Smooth muscle cell of bladder (primary cell): ENCODE data around the gene SPARC. TPM values are rescaled to one million over a fixed set of nuclear protein-coding genes. Genes with fewer than 3 reads are reported as not detected.

ENCODE experiments used
- total RNA-seq: library from RNA; depleted of rRNA; stranded (reverse); fragments of >200 nt; gene quantifications from 2 replicates; pipeline ENCODE4 v1.2.3, GENCODE V29; 2014

The SPARC gene
- total RNA-seq: 1,301 and 3,185 TPM in 2 replicates

DNA sequence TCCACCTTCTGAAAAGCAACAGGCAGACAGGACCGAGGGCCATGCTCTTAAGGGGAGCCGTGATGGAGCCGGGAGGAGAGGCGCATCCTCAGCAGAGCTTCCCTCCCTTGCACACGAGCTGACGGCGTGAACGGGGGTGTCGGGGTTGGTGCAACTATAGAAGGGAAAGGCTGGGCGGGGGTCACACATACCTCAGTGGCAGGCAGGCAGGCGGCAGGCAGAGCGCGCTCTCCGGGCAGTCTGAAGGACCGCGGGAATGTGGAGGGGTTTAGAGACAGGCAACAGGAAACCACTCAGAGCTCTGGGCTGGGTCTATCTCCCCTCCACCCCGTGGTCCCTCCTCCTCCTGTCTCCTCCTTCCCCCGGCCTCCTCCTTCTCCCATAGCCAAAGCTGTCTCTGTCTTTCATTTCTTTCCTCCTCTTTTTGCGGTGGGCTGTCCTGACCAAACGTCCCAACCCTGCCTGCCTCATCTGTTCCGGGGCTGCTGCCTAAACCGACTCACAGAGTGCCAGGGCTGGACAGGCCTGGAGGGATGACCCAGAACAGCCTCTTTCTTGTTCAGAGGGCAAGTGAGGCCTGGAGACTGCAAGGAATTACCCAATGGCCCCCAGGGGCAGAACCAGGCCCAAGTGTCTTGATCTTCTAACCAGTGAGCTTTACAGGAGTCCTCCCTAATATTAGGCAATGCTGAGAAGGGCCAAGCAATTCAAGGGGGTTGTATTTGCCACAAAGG lies at the start of gene SPARC:
TSS of gene SPARC (minus strand) at position 242 of the 734 bp plus-strand sequence. CDS start 10,727 bp downstream, outside the sequence.

Other genes with a start within 250 kb of the SPARC start
- 4.3 TPM in 2 replicates for gene SLC36A1, start 239.3 kb downstream of the SPARC start, total RNA-seq
- under 0.01 TPM in 2 replicates for gene FAT2, start 95.6 kb downstream of the SPARC start, total RNA-seq
- 66.0 and 82.9 TPM in 2 replicates for gene ATOX1, start 71.7 kb upstream of the SPARC start, total RNA-seq
- gene G3BP1, start 85.0 kb upstream of the SPARC start, total RNA-seq: 96.7 and 155 TPM in 2 replicates
- gene GLRA1, start 237.9 kb upstream of the SPARC start, total RNA-seq: not detected in 2 replicates